ENCODE results near the gene SLC2A6.

SLC2A6 gene, protein sequence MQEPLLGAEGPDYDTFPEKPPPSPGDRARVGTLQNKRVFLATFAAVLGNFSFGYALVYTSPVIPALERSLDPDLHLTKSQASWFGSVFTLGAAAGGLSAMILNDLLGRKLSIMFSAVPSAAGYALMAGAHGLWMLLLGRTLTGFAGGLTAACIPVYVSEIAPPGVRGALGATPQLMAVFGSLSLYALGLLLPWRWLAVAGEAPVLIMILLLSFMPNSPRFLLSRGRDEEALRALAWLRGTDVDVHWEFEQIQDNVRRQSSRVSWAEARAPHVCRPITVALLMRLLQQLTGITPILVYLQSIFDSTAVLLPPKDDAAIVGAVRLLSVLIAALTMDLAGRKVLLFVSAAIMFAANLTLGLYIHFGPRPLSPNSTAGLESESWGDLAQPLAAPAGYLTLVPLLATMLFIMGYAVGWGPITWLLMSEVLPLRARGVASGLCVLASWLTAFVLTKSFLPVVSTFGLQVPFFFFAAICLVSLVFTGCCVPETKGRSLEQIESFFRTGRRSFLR

DNA sequence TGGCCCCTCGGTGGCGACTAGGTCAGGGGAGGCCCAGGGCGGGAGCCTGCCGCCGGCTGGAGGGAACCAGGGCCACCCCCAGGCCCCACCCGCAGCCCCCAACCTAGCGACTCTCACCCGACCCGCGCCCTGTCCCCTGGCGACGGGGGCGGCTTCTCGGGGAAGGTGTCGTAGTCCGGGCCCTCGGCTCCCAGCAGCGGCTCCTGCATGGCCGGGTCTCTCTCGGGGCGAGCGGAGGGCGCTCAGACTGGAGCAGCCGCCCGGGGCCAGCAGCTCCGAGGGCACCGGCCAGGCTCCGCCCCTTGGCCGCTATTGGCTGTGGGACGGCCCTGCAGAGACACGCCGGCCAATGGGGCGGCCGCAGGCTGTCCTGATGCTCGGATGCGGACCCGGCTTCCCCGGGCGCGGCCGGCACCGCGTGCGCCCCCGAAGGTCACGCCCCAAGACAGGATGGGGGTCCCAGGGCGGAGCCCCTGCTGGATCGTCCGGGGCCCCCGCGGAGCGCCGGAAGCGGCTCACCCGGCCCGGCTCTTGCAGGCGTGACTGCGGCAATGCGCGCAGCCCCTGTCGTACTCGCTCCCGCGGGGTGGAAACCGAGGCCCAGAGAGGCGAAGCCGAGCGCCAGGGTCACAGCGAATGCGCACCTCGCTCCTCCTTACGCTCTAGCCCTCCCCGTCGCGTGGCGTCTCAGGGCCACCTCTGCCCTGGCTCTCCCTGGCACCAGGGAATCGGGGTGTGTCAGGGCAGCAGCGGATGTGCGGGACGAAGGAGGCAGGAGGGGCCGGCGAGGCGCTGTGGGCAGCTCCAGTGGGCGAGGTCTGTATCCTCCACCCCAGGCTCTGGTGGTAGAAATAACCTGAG lies at the start of gene SLC2A6:
Gene SLC2A6 (minus strand): TSS at position 249 of the 861 bp plus-strand sequence. CDS start 40 bp downstream, at position 209.
- peak; percentile 28 for DNase-seq

GRCh38 chr9:133528001-133528875 lies 49.3 kb upstream of the SLC2A6 start:
- no peak for DNase-seq

- no peak for DNase-seq
Observed at GRCh38 chr9:133527444-133527920, 48.6 kb upstream of the SLC2A6 start.

- DNase-seq: no peak
Observed at GRCh38 chr9:133526721-133527321, 47.9 kb upstream of the SLC2A6 start.

- no peak for DNase-seq
Observed at GRCh38 chr9:133525677-133526076, 46.8 kb upstream of the SLC2A6 start.

DNA sequence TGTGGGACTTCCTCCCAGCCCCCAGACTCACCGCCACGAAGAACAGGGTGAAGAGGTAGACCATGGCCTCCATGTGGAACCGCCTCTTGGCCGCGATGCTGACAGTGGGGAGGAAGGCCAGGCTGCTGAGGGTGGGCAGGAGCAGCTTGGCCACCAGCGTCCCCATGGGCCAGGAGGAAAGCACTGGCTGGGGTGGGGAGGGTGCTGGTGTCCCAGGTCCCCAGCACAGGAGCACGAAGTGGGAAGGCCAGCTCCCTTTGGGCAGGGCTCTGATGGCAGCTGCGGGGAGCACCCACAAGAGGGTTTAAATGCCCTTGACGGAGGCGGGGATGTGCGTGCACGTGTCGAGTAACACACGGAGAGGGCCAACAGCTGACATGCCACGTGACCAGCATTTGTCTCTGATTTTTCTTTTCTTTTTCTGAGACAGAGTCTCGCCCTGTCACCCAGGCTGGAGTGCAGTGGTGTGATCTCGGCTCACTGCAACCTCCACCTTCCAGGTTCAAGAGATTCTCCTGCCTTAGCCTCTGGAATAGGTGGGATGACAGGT lies 45.9 kb upstream of the SLC2A6 start, which contains the start of gene MYMK:
Gene MYMK (minus strand): TSS at position 281 of the 550 bp plus-strand sequence. CDS start 115 bp downstream, at position 166.
- DNase-seq: no peak

- DNase-seq: no peak
Observed at GRCh38 chr9:133524146-133524545, 45.2 kb upstream of the SLC2A6 start.

DNA sequence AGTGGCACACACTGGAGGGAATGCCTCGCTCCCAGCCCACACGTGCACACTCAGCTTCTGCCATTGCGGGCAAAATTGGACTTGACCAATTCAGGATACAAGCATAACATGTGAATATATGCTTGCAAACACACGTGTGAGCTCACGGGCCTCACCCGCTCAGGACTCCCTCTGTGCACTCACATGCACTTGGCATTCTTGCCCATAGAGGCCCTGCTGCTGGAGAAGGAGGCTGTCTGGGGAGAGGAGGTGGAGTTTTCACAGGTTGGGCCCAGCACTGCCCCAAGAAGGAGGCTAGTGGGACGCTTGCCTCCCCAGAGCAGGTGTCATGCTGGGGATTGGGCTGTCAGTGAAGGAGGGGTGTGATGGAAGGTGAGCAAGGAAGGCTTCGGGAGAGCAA lies 44.2 kb upstream of the SLC2A6 start:
- no peak for DNase-seq

GRCh38 chr9:133522073-133522910 lies 43.4 kb upstream of the SLC2A6 start:
- no peak for DNase-seq

DNA sequence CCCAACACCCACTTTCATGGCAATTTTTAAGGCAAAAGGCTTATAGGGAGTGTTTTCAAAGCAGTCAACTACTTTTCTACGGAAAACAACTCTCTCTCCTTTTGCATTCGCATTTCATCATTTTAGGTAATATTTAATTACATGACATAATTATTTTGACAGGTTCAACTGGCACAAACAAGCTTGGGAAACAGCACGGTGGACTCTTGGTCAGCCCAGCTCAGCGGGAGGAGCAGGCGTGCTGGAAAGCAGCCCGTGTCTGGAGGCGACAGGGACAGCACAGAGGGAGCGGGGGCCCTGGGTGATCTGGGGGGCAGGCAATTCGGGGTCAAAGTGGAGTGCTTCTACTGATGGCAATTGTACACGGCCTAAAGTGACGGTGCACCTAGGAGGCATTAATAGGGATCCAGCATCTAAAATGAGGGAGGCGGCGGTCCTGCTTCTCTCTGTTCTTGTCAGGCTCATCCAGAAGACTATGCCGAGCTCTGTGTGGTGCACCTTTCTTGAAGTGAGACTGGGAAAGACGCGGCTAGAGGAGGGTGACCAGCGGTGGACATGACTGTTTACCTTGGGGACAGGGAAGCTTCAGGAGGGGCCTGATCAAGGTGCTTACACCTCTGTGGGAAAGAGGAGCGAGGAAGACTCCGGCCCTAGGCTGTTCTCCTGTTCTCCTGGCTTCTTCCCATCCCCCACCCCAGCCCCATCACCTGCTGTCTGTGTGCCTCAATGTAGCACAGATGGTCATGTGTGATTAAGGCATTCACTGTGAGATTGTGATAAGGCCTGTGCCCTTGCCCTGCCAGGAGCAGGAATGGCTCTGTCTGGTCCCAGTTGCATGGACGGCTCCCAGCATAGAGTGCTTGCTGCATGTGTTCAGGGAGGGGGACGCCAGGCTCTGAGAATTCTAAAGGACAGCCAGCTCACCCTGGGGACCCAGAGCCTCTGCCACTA lies 42.5 kb upstream of the SLC2A6 start:
- DNase-seq: no peak

DNA sequence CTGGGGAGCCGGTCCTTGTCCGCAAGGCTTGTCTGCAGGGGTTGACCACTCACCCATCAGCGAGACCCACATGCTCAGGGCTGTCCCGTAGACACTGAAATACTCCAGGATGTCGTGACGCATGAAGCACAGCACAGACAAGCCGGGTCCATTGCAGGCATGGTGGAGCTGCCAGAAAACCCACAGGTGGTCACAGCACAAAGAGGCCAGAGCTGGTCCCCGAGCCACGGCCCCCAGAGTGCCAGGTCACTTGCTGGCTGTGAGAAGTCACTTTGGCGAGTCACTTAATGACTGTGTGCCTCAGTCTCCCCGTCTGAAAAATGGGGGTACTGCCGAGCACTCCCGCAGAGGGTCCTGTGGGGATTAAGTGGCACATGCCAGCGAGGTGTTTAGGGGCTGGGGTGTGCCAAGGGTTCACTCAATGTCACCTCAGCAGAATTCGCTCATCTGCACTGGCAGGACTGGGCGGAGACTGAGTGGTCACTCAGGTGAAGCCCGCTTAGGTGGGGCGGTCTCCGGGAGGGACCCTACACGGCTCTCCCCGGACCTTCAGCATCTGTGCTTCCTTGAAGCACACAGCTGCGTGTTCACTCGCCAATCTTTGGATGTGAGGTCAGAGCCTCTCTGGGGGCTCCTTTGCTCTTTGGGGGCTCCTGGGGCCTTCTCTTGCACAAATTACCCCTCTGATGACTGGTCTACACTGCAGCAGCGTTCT lies 41.4 kb upstream of the SLC2A6 start:
- no peak for DNase-seq

DNA sequence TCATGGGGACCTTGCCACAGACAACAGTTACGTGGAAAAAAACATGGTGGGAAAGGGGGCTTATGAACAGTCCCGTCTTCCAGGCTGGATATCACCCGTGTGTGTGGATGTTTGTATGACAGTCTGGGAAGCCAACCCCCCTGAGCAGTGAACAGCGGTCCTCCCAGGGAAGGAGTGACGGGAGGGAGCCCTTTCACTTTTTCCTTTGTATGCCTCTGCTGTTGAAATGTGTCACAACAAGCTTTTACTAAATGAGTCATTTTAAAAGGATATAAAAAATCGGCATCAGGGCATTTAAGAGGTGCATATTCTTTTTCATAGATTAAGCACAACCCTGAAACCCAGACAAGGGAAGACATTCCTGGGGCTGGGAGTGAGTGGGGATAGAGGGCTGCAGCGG lies 40.8 kb upstream of the SLC2A6 start:
- DNase-seq: no peak

- DNase-seq: no peak
Observed at GRCh38 chr9:133518706-133519449, 40.0 kb upstream of the SLC2A6 start.

DNA sequence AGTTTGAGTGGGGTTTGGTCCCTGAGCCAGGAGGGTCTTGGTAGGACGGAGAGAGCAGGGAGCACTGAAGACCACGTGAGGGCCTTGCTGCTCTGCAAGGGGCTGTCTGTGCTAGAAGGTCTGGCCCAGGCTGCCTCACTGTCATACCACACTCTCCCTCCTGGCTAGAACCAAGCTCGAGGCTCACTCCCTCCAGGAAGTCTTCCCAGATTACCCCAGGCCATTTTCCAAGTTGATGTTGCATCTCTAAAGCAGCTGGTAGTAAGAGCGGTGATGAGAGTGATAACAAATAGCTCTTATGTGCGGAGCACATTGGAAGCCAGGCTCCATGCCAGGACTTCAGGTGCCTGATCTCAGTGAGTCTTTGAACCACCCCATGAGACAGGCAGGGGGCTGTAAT lies 39.3 kb upstream of the SLC2A6 start:
- DNase-seq: no peak

GRCh38 chr9:133517711-133518110 lies 38.8 kb upstream of the SLC2A6 start:
- no peak for DNase-seq

- DNase-seq: no peak
Observed at GRCh38 chr9:133516961-133517350, 38.1 kb upstream of the SLC2A6 start.

DNA sequence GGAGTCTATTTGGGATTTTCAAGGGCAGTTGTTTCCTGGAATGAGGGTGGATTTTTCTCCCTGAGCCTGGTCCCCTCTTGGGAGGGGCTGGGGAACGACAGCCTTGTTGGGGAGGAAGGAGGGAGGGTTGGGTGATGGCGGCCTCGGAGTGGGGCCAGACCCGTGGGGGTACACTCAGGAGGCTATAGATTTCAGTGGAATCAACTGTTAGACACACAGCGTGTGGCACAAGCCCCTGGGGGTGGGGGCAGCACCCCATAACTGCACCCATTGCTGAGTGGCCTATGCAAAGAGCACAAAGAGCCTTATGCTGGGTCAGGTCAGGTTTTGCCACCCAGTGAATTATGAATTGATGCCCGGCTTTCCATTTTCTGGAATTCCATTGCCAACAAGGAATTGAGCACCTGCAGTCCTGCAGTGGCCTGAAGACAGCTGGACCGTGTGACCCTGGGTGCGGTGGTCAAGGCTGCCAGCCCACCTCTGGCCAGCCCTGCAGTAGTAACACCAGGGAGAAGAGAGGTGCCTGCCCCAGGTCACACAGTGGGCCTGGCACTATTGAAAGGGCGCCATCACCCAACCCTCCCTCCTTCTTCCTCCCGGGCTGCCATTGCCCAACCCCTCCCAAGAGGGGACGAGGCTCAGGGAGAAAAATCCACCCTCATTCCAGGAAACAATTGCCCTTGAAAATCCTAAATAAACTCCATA lies 37.5 kb upstream of the SLC2A6 start:
- no peak for DNase-seq
